Transverse colon (tissue), 4 donors: ENCODE data around the gene TMEM235. TPM values are rescaled to one million over a fixed set of nuclear protein-coding genes. Genes with fewer than 3 reads are reported as not detected.
A peak's percentile ranks its signal among the peaks of the same experiment; 100 is the strongest.

Source experiments
- DNase-seq: peaks from one replicate; pipeline ENCODE4 v3.0.0-alpha.2; 2019
- H3K27ac ChIP-seq, 4 donors: fragments of 200-600 bp; sonication (generic); 2 replicates each; pipeline ENCODE4 v1.5.1; 2016 to 2018; ENCODE audit warnings: inconsistent platforms in 4 of 4
- H3K27me3 ChIP-seq: fragments of 200-600 bp; sonication (generic); 2 replicates; pipeline ENCODE4 v1.5.1; 2017; ENCODE audit warnings: inconsistent platforms
- H3K36me3 ChIP-seq, 4 donors: fragments of 200-600 bp; sonication (generic); 2 replicates each; pipeline ENCODE4 v1.5.1; 2017 to 2019; ENCODE audit warnings: inconsistent platforms in 4 of 4
- H3K4me1 ChIP-seq, 4 donors: fragments of 200-600 bp; sonication (generic); 2 replicates each; pipeline ENCODE4 v1.5.1; 2017 to 2020; ENCODE audit warnings: inconsistent platforms in 4 of 4
- H3K4me3 ChIP-seq, 4 donors: fragments of 200-600 bp; sonication (generic); 1 replicate in 1 of 4; 2 replicates in 3 of 4; pipeline versions ENCODE4 v1.5.1 to v1.6.1; 2017 to 2019; ENCODE audit warnings: inconsistent platforms in 4 of 4
- H3K9me3 ChIP-seq, 2 donors: fragments of 200-600 bp; sonication (generic); 2 replicates each; pipeline ENCODE4 v1.5.1; 2017 to 2019; ENCODE audit warnings: inconsistent platforms in 2 of 2
- CTCF ChIP-seq, 5 experiments: fragments of 200-600 bp in 3 of 5; fragments of 450-650 bp in 2 of 5; sonication (generic) in 3 of 5; IDR thresholded peaks; 1 replicate in 2 of 5; 2 replicates in 3 of 5; pipeline ENCODE4 v1.5.1; 2016 to 2017; ENCODE audit warnings: antibody characterized with exemption in 5 of 5, inconsistent platforms in 3 of 5, mild to moderate bottlenecking in 2 of 5, moderate library complexity in 1 of 5
- EP300 ChIP-seq: sonication (generic); formaldehyde crosslinking; IDR thresholded peaks from one replicate; pipeline ENCODE4 v1.6.1; 2017; ENCODE audit warnings: antibody characterized with exemption, low read depth
- POLR2A ChIP-seq: fragments of 450-650 bp; IDR thresholded peaks from one replicate; pipeline ENCODE4 v1.6.1; 2016; ENCODE audit warnings: antibody characterized with exemption, mild to moderate bottlenecking, moderate library complexity
- POLR2AphosphoS5 ChIP-seq, 3 donors: sonication (generic); formaldehyde crosslinking; IDR thresholded peaks; one replicate each; pipeline ENCODE4 v1.6.1; 2016; ENCODE audit warnings: antibody characterized with exemption in 3 of 3
- WGBS, 2 donors: methylation state at CpG; one replicate each; pipeline ENCODE4 v1.1.5; 2018; ENCODE audit warnings: low coverage in 1 of 2; 5-methylcytosine and 5-hydroxymethylcytosine counted together
- in situ Hi-C, 4 donors: fragments of 200-750 bp; cut with MboI; loops; one replicate each; pipeline versions ENCODE4 v1.15.0 to v1.15.1; 2017; ENCODE audit warnings: low sequenced_read_pairs in 3 of 4, low pct_ligation_motif_present in 1 of 4, low pct_unique_long_range_greater_than_20kb in 1 of 4
- intact Hi-C: fragments of 100-400 bp; cut with DNase I; formaldehyde crosslinking; loops from one replicate; pipeline ENCODE4 v1.15.1; 2023; ENCODE audit warnings: low total_unique reads
- total RNA-seq, 4 donors: library from RNA; depleted of rRNA; stranded (reverse); fragments of >200 nt; gene quantifications; one replicate each; pipeline ENCODE4 v1.1.0, GENCODE V29; 2016

TMEM235 gene
- total RNA-seq, 4 donors from 2014 or later: not detected

GRCh38 chr17:78275355-78275754 is 43.9 kb downstream of the TMEM235 start:
- in situ Hi-C loops (no loop called here), intact Hi-C loops (no loop called here)
- Histone ChIP-seq H3K4me1 (peaks cover 0 to 15% (median 7%) of the 10 kb centered on the region in 4 donors), H3K4me3 (no peak overlapping the region), H3K36me3 (no peaks in the 10 kb centered on the region), H3K27ac (no peak overlapping the region), H3K9me3 (no peaks in the 10 kb centered on the region), H3K27me3 (peaks cover 2% of the 10 kb centered on the region)
- DNase-seq: no peak
- WGBS, 2 donors: 80 to 88% methylated on average over 4 to 5 of the region's 5 CpGs
- no peak for TF ChIP-seq EP300

- no peaks in the 10 kb centered on the region for H3K27me3 ChIP-seq
- WGBS, 2 donors: 68 to 71% methylated on average over 13 to 15 of the region's 15 CpGs
- no peaks in the 10 kb centered on the region for H3K9me3 ChIP-seq
- H3K4me1 ChIP-seq: peaks cover 0 to 20% (median 7%) of the 10 kb centered on the region in 4 donors
- peak overlapping the region in 2 of 4 donors; percentile 21 to 39 for H3K27ac ChIP-seq
- intact Hi-C loops (no loop called here), in situ Hi-C loops (no loop called here)
- no peak for TF ChIP-seq POLR2AphosphoS5 (IDR thresholded peaks at IDR 0.05)
- no peak for TF ChIP-seq POLR2A
- TF ChIP-seq CTCF (IDR thresholded peaks at IDR 0.05): no peak
- no peak for TF ChIP-seq EP300
- no peak overlapping the region for H3K4me3 ChIP-seq
- H3K36me3 ChIP-seq: no peaks in the 10 kb centered on the region
- peak; percentile 46 for DNase-seq
These were observed 44.9 kb downstream of the TMEM235 start for GRCh38 chr17:78276098-78276887.

DNA sequence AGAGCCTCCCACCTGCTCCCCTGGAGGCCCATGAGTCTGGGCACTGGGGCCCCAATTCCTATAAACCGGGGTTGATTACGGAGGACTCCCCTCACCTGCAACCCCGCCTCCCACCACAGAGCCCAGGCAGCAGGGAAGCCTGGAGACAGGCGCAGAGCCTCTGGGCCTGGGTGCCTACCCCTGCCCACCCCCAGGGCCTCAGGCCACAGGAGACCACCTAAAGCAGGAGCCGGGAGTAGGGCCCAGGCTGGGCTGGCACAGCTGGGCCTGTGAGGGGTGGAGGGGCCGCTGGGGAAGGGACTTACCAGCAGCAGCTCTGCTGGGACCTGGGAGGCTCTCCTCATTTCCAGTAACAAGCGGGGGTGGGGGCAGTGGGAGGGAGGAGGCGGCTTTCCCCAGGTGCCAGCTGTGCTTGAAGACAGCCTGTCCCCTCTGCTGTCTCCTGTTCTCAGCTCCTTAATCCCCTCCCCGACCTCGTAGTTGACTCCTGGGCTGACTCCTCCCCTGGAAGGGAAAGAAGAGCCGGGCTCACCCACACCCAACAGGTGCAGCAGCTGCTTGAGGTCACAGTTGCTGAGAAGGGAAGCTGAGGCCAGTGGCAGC is 46.8 kb downstream of the TMEM235 start:
- no peaks in the 10 kb centered on the region for H3K27me3 ChIP-seq
- TF ChIP-seq EP300: no peak
- no peak for TF ChIP-seq POLR2A
- no peak for TF ChIP-seq CTCF (IDR thresholded peaks at IDR 0.05)
- no peak for TF ChIP-seq POLR2AphosphoS5 (IDR thresholded peaks at IDR 0.05)
- peaks cover 0 to 13% (median 2%) of the 10 kb centered on the region in 4 donors for H3K4me1 ChIP-seq
- 45% methylated on average over 11 of the region's 11 CpGs; no CpG with 5 or more reads in 1 of the 2 donors for WGBS, 2 donors
- no peaks in the 10 kb centered on the region for H3K9me3 ChIP-seq
- in situ Hi-C loops (no loop called here), intact Hi-C loops (no loop called here)
- H3K27ac ChIP-seq: peak overlapping the region in 1 of 4 donors; percentile 34
- H3K4me3 ChIP-seq: no peak overlapping the region
- H3K36me3 ChIP-seq: no peaks in the 10 kb centered on the region
- peak; percentile 65 for DNase-seq

DNA sequence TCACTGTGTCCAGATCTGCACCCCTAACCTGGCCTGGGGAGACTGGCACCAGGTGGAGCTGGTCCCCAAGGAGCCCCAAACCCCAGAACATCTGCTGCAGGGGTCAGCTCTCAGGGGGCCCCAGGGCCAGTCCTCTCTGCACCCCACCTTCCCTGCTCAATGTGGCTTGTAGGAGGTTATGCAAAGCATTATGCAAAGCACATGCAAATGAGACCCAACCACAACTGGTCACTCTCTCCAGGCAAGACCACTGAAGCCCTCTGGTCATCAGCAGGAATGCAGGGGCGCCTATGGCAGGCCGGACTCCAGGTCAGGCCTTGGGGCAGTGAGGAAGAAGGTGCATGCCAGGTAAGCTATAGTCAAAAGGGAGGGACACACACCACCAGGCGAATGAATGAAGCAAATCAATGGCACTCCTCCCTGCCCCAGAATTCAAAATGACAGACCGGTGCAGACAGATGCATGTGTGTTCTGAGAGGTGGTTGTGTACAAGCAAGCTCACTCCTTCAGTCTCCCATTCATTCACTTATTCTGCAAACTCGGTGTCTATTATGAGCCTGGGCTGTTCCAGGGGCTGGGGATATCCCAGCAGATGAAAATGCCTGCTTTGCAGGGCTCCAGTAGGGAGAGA is 48.0 kb downstream of the TMEM235 start:
- Histone ChIP-seq H3K4me1 (peaks cover 0 to 13% (median 2%) of the 10 kb centered on the region in 4 donors), H3K36me3 (no peaks in the 10 kb centered on the region), H3K9me3 (no peaks in the 10 kb centered on the region), H3K27me3 (no peaks in the 10 kb centered on the region), H3K4me3 (no peak overlapping the region), H3K27ac (no peak overlapping the region)
- no peak for TF ChIP-seq CTCF (IDR thresholded peaks at IDR 0.05)
- TF ChIP-seq POLR2AphosphoS5 (IDR thresholded peaks at IDR 0.05): no peak
- TF ChIP-seq POLR2A: no peak
- TF ChIP-seq EP300: no peak
- intact Hi-C loops (no loop called here), in situ Hi-C loops (no loop called here)
- no peak for DNase-seq
- 50 to 85% methylated on average over 1 to 5 of the region's 5 CpGs for WGBS, 2 donors
